AG04450 (cell line): ENCODE data around the gene BCL2L1. TPM values are rescaled to one million over a fixed set of nuclear protein-coding genes. Genes with fewer than 3 reads are reported as not detected.

Source experiments
- CTCF ChIA-PET: fragments of 300-600, 350-600 bp; formaldehyde crosslinking; extraction: SDS; loops from one replicate; lab custom pipeline; 2022; ENCODE audit warnings: antibody characterized with exemption, inconsistent platforms; lab: Charles Lee
- POLR2A ChIA-PET: fragments of 350-600 bp; formaldehyde crosslinking; extraction: SDS; loops from one replicate; lab custom pipeline; 2021; ENCODE audit warnings: antibody characterized with exemption, inconsistent platforms; lab: Yijun Ruan, JAX
- DNase-seq: peaks from one replicate; pipeline ENCODE4 v3.0.0-alpha.2; 2011; ENCODE audit warnings: low read depth, low spot score
- H3K27ac ChIP-seq: one replicate; pipeline ENCODE4 v1.5.1; 2012; ENCODE audit warnings: low read depth, low read length, control low read depth
- H3K27me3 ChIP-seq: one replicate; pipeline ENCODE4 v1.6.0; 2012; ENCODE audit warnings: low read length; ENCODE audit not compliant: control insufficient read depth, insufficient read depth
- H3K4me3 ChIP-seq: 2 replicates; pipeline ENCODE4 v1.5.1; 2011; ENCODE audit warnings: mild to moderate bottlenecking, low read depth, low read length, control low read depth
- H3K9me3 ChIP-seq: 2 replicates; pipeline ENCODE4 v1.5.1; 2012; ENCODE audit warnings: low read length; ENCODE audit not compliant: control insufficient read depth, insufficient read depth
- polyA plus RNA-seq: library from polyadenylated mRNA; depleted of rRNA; stranded (reverse); fragments of >200 nt; gene quantifications from 2 replicates; pipeline ENCODE4 v1.2.3, GENCODE V29; 2011
- TF ChIP-seq, protein P1 (sequence below): IDR thresholded peaks from 2 replicates; pipeline ENCODE4 v1.5.1; 2011; ENCODE audit warnings: low read depth, low read length, control low read depth, inconsistent platforms

The BCL2L1 gene
- polyA plus RNA-seq, 1 experiment, result 57.5 TPM

- Histone ChIP-seq H3K4me3 (no peak overlapping the region), H3K9me3 (no peaks in the 10 kb centered on the region; the same call in 1 of the 2 replicates), H3K27me3 (peaks cover 32% of the 10 kb centered on the region), H3K27ac (no peak overlapping the region)
- ChIA-PET POLR2A (no interaction called here), CTCF (interaction anchor here (1.2 to 2.7 kb wide), 2 partner anchors 9 to 19 kb away, joined by 10 to 17 read pairs; no protein-coding TSS in a partner anchor)
- no peak for DNase-seq
- TF ChIP-seq, protein P1, sequence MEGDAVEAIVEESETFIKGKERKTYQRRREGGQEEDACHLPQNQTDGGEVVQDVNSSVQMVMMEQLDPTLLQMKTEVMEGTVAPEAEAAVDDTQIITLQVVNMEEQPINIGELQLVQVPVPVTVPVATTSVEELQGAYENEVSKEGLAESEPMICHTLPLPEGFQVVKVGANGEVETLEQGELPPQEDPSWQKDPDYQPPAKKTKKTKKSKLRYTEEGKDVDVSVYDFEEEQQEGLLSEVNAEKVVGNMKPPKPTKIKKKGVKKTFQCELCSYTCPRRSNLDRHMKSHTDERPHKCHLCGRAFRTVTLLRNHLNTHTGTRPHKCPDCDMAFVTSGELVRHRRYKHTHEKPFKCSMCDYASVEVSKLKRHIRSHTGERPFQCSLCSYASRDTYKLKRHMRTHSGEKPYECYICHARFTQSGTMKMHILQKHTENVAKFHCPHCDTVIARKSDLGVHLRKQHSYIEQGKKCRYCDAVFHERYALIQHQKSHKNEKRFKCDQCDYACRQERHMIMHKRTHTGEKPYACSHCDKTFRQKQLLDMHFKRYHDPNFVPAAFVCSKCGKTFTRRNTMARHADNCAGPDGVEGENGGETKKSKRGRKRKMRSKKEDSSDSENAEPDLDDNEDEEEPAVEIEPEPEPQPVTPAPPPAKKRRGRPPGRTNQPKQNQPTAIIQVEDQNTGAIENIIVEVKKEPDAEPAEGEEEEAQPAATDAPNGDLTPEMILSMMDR, result no peak
These were observed 79.8 kb downstream of the BCL2L1 start for GRCh38 chr20:31642837-31643236.

DNA sequence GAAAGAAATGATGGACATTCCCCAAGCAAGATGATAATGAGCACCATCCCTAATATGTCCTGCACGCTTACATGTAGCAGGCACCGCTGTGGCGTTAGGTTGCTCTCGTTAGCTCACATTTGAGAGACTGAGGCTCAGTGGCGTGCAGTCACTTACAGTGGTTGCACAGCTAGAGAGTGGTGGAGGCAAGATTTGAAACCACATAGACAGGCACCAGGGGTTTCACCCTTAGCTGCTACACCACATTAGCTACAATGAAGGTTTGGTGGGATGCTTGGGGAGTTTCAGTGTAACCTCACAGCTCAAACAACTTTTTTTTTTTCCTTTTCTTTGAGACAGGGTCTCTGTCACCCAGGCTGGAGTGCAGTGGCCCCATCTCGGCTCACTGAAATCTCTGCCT lies 81.3 kb downstream of the BCL2L1 start:
- Histone ChIP-seq H3K9me3 (no peaks in the 10 kb centered on the region; the same call in 1 of the 2 replicates), H3K27me3 (peaks cover 32% of the 10 kb centered on the region), H3K4me3 (no peak overlapping the region), H3K27ac (no peak overlapping the region)
- CTCF ChIA-PET, result interaction anchor here (1.9 to 2.5 kb wide), 2 partner anchors 20 to 83 kb away, joined by 9 to 17 read pairs; no protein-coding TSS in a partner anchor
- TF ChIP-seq, protein P1, result no peak
- DNase-seq, result no peak
- POLR2A ChIA-PET, result interaction anchor here (0.6 to 0.7 kb wide), 2 partner anchors 14 to 192 kb away, joined by 3 to 6 read pairs; no protein-coding TSS in a partner anchor

DNA sequence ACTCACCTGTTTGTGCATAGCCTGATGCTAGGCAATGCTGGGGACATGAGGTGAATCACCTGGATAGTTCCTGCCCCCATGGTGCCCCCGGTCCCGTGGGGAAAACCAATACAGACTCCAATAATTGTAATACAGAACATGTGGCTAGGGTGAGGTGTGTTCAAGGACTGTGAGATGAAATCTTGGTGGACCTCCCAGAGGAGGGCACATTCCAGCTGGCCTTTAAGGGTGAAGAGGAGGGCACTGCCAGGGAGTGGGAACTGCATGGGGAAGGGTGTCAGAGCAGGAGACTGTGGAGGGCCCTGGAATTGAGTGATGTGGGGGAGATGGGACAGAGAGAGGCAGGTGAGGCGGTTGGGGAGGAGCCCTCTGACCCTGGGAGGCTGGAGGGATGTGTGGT lies 82.4 kb downstream of the BCL2L1 start:
- no peak for DNase-seq
- Histone ChIP-seq H3K9me3 (no peaks in the 10 kb centered on the region; the same call in 1 of the 2 replicates), H3K27ac (no peak overlapping the region), H3K27me3 (peaks cover 32% of the 10 kb centered on the region), H3K4me3 (no peak overlapping the region)
- TF ChIP-seq, protein P1, result no peak
- POLR2A ChIA-PET, result no interaction called here
- CTCF ChIA-PET, result interaction anchor here (2.4 to 2.5 kb wide), 2 partner anchors 21 to 84 kb away, joined by 17 read pairs; no protein-coding TSS in a partner anchor

DNA sequence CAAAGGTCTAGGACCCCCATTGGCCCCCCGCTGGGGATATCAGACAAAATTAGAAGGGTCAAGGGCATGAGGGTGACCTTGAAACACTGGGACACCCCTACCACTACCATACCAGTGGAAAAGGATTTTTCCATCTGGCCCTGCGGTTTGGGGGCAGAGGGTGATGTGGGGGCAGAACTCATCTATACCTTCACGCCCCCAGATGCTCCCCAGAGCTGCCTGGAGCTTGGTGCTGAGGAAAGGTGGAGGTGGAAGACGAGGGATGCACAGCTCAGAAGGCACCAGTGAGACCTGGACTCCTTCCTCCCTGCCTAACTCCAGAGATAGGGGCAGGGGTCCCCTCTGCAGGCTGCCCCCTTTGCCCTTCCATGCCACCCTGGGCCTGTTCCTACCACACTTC lies 83.9 kb downstream of the BCL2L1 start:
- CTCF ChIA-PET, result interaction anchor here (2.2 to 2.4 kb wide), 2 partner anchors 23 to 85 kb away, joined by 5 to 17 read pairs; no protein-coding TSS in a partner anchor
- Histone ChIP-seq H3K27ac (no peak overlapping the region), H3K9me3 (no peaks in the 10 kb centered on the region; the same call in 1 of the 2 replicates), H3K4me3 (no peak overlapping the region), H3K27me3 (peaks cover 32% of the 10 kb centered on the region)
- TF ChIP-seq, protein P1, result no peak
- POLR2A ChIA-PET, result interaction anchor here (0.6 kb wide), 1 partner anchor 70 kb away, joined by 6 read pairs; no protein-coding TSS in a partner anchor
- DNase-seq, result no peak

DNA sequence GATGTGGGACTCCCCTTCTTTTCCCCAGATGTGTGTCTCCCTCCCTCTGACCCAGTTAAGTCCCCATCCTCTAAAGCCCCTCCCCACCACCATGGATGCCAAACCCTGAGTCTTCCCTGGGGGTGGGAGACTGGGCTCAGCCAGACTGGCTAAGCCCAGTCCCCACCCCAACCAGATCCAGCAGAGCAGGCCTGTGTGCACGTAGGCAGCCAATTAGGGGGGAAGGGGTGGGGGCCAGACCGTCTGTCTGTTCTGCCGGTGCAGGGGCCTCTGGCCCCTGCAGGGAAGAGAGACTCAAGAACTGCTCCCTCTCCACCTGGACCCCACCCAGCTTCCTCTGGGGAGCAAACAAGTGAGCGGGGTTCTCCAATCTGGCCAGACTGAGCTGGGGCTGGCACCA lies 84.4 kb downstream of the BCL2L1 start:
- CTCF ChIA-PET, result interaction anchor here (2.2 to 2.4 kb wide), 2 partner anchors 23 to 85 kb away, joined by 5 to 17 read pairs; no protein-coding TSS in a partner anchor
- H3K4me3 ChIP-seq, result no peak overlapping the region

More for the DNA sequence above, 84.4 kb downstream of the BCL2L1 start:
- Histone ChIP-seq H3K9me3 (no peaks in the 10 kb centered on the region; the same call in 1 of the 2 replicates), H3K27me3 (peaks cover 31% of the 10 kb centered on the region), H3K27ac (no peak overlapping the region)
- TF ChIP-seq, protein P1, result no peak
- no peak for DNase-seq
- POLR2A ChIA-PET, result interaction anchor here (0.6 kb wide), 1 partner anchor 69 kb away, joined by 6 read pairs; no protein-coding TSS in a partner anchor
